Spinal cord (tissue), 10 donors: Measurements from ENCODE around the gene RPUSD1. TPM values are rescaled to one million over a fixed set of nuclear protein-coding genes. Genes with fewer than 3 reads are reported as not detected.
"Not testable (repeated sequence)": the region's sequence is repeated elsewhere in the genome, so short reads cannot be mapped to it uniquely, and the experiment has no call there.

Source experiments
- DNase-seq, 6 donors: peaks; one replicate each; pipeline versions ENCODE4 v3.0.0 to v3.0.0-alpha.2; 2013 to 2015; ENCODE audit warnings: low spot score in 6 of 6, low read depth in 4 of 6
- H3K27ac ChIP-seq: one replicate; pipeline ENCODE4 v1.5.1; 2013; ENCODE audit warnings: low read depth, low read length, control low read depth
- H3K27me3 ChIP-seq: one replicate; pipeline ENCODE4 v1.6.1; 2013; ENCODE audit warnings: low read length; ENCODE audit not compliant: control insufficient read depth, insufficient read depth
- H3K36me3 ChIP-seq: one replicate; pipeline ENCODE4 v1.6.1; 2013; ENCODE audit warnings: low read length; ENCODE audit not compliant: control insufficient read depth, insufficient read depth
- H3K4me1 ChIP-seq: one replicate; pipeline ENCODE4 v1.6.1; 2013; ENCODE audit warnings: low read length; ENCODE audit not compliant: control insufficient read depth, insufficient read depth
- H3K4me3 ChIP-seq: one replicate; pipeline ENCODE4 v1.5.1; 2013; ENCODE audit warnings: low read depth, low read length, control low read depth
- H3K9me3 ChIP-seq: one replicate; pipeline ENCODE4 v1.6.1; 2013; ENCODE audit warnings: low read length; ENCODE audit not compliant: control insufficient read depth, insufficient read depth
- WGBS: methylation state at CpG from one replicate; pipeline ENCODE4 v1.1.5; 2013; ENCODE audit warnings: missing lambda C conversion rate; ENCODE audit not compliant: insufficient coverage; 5-methylcytosine and 5-hydroxymethylcytosine counted together
- polyA plus RNA-seq, 2 donors: library from polyadenylated mRNA; unstranded; fragments of 120-200 nt; gene quantifications; one replicate each; pipeline ENCODE4 v1.2.1, GENCODE V29; 2013; ENCODE audit not compliant: insufficient read length in 2 of 2
- total RNA-seq, 2 donors: library from RNA; depleted of rRNA in 1 of 2; stranded (reverse); fragments of 120-200 nt in 1 of 2; fragments of >200 nt in 1 of 2; gene quantifications; one replicate each; pipeline versions ENCODE4 v1.2.3 to v1.2.4, GENCODE V29; 2013 to 2014
- donor health status: healthy.

RPUSD1 gene
- total and polyA plus RNA-seq, 4 donors: 9.3 to 23.9 (median 18.6) TPM

GRCh38 chr16:756428-756827 lies 31.8 kb downstream of the RPUSD1 start:
- DNase-seq: no peak
- WGBS: 90% methylated on average over 2 of the region's 5 CpGs

GRCh38 chr16:754656-755055 lies 33.5 kb downstream of the RPUSD1 start:
- no peak for DNase-seq
- Histone ChIP-seq H3K27me3 (peaks cover 9% of the 10 kb centered on the region), H3K27ac (no peak overlapping the region), H3K9me3 (no peaks in the 10 kb centered on the region), H3K36me3 (no peaks in the 10 kb centered on the region), H3K4me1 (peaks cover 5% of the 10 kb centered on the region), H3K4me3 (no peak overlapping the region)
- 82% methylated on average over 6 of the region's 11 CpGs for WGBS

More at GRCh38 chr16:756428-756827, 31.8 kb downstream of the RPUSD1 start:
- H3K27ac ChIP-seq: no peak overlapping the region
- H3K9me3 ChIP-seq: no peaks in the 10 kb centered on the region
- no peak overlapping the region for H3K4me3 ChIP-seq
- H3K27me3 ChIP-seq: peaks cover 7% of the 10 kb centered on the region
- no peaks in the 10 kb centered on the region for H3K36me3 ChIP-seq
- peaks cover 5% of the 10 kb centered on the region for H3K4me1 ChIP-seq

DNA sequence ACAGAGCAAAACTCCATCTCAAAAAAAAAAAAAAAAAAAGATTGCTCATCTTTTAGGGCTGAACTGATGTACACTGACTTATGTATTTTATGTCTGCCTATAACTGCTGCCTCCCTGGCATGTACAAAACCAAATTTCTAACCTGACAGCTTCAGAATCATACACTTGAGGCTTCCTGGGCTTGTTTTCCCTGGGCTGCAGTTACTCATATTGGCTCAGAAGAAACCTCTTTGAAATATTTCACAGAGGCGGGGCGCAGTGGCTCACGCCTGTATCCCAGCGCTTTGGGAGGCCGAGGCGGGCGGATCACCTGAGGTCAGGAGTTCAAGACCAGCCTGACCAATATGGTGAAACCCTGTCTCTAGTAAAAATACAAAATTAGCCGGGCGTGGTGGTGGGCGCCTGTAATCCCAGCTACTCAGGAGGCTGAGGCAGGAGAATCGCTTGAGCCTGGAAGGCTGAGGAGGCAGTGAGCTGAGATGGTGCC lies 34.0 kb downstream of the RPUSD1 start:
- H3K27ac ChIP-seq: not testable (repeated sequence)

GRCh38 chr16:752007-752312 lies 36.2 kb downstream of the RPUSD1 start:
- peaks cover 9% of the 10 kb centered on the region for H3K27me3 ChIP-seq
- no peaks in the 10 kb centered on the region for H3K9me3 ChIP-seq
- no peak overlapping the region for H3K27ac ChIP-seq
- no peaks in the 10 kb centered on the region for H3K36me3 ChIP-seq
- H3K4me3 ChIP-seq: no peak overlapping the region
- peaks cover 5% of the 10 kb centered on the region for H3K4me1 ChIP-seq
- WGBS: 6% methylated on average over 4 of the region's 10 CpGs
- DNase-seq: no peak

More for the DNA sequence above, 34.0 kb downstream of the RPUSD1 start:
- not testable (repeated sequence) for H3K9me3 ChIP-seq, DNase-seq, H3K27me3 ChIP-seq, H3K4me3 ChIP-seq, H3K36me3 ChIP-seq, H3K4me1 ChIP-seq
- WGBS: 99% methylated on average over 9 of the region's 11 CpGs

DNA sequence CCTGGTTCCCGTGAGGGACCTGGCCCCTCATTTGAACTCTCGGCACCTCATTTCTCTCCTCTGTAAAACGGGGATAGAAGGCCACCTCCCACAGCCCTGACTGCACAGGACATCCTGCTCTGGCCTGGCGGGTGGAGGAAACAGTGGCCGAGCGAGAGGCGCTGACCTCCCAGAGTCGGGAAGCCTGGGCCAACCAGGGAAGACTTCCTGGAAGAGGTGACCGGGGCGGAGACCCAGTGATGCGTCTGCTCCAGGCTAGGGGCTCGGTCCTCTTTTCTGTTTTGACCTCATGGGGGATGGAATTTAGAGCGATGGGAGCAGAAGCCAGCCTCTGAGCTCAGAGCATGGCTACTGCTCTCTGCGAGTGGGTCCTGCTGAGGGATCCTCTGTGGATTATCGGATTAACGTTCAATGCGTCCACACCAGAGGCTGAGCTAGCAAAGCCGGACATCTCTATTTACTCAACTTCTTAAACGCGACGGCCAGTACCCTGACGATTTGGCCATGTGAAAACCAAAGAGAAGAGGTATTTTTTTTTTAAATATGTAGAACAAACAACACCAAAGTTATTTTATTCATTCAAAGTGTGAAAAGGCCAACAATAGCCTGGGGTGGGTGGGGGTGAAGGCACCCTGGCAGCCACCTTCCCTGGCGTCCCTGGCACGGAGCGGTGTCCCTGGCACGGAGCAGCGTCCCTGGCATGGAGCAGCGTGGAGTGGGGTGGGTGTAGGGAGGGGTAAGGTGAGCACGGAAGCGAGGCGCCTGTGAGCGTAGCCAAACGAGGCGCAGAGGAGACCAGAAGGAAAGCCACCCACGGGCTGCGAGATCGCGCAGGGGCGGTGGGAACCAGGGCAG lies 36.8 kb downstream of the RPUSD1 start:
- WGBS: 54% methylated on average over 33 of the region's 39 CpGs
- peaks cover 5% of the 10 kb centered on the region for H3K4me1 ChIP-seq
- no peak overlapping the region for H3K27ac ChIP-seq

GRCh38 chr16:750485-750884 lies 37.7 kb downstream of the RPUSD1 start:
- DNase-seq: no peak
- Histone ChIP-seq H3K36me3 (no peaks in the 10 kb centered on the region), H3K4me3 (no peak overlapping the region), H3K9me3 (no peaks in the 10 kb centered on the region), H3K4me1 (peaks cover 5% of the 10 kb centered on the region), H3K27me3 (peaks cover 9% of the 10 kb centered on the region), H3K27ac (no peak overlapping the region)
- 53% methylated on average over 9 of the region's 9 CpGs for WGBS

More for the DNA sequence above, 36.8 kb downstream of the RPUSD1 start:
- H3K9me3 ChIP-seq: no peaks in the 10 kb centered on the region
- no peak for DNase-seq
- H3K27me3 ChIP-seq: peaks cover 9% of the 10 kb centered on the region
- no peaks in the 10 kb centered on the region for H3K36me3 ChIP-seq
- H3K4me3 ChIP-seq: no peak overlapping the region

DNA sequence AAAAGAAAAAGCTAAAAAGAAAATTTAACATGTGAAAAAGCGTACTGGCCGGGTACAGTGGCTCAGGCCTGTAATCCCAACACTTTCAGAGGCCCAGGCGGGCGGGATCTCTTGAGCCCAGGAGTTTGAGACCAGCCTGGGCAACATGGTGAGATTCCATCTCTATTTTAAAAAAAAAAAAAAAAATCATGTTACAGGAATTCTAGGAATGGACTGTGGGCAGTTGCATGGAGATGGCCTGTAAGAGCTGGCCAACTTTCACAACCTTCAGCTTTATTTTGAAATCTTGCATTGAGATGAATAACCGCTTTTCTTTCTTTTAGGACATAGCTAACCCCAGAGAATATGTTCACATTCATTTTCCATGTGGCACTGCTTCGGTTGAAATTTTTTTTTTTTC lies 39.2 kb downstream of the RPUSD1 start:
- WGBS: 100% methylated on average over 1 of the region's 6 CpGs
- no peak overlapping the region for H3K4me3 ChIP-seq
- H3K4me1 ChIP-seq: peaks cover 5% of the 10 kb centered on the region
- no peaks in the 10 kb centered on the region for H3K9me3 ChIP-seq
- peaks cover 9% of the 10 kb centered on the region for H3K27me3 ChIP-seq
- DNase-seq: no peak
- H3K27ac ChIP-seq: no peak overlapping the region
- H3K36me3 ChIP-seq: no peaks in the 10 kb centered on the region

DNA sequence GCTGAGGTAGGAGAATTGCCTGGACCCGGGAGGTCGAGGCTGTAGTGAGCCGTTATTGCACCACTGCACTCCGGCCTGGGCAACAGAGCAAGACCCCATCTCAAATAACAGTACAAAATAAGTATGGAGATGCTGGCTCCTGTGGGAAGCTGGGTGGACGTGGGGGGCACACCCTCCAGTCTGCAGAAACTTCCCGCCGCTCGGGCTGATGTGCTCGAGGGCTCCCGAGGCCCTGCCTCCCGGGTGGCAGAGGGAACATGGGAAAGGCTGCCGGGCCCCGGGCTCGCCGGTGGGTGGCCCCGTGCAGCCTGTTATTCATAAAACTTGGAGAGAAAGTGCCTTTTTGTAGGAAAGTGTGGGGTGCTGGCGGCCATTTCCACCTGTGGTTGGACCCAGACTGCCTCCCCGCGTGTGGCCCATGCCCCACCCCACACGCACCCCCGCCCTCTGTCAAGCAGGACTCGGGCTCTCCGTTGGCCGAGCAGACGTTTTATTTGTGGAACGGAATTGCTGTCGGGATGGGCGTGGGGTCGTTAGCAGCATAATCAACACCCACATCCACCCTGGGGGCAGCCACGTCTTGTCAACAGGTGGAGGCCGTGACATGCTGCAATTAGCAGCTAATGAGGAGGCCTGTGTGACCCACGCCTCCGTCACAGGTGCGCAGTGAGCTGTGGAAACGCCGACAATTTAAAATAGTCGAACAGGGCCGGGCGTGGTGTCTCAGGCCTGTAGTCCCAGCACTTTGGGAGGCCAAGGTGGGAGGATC lies 40.0 kb downstream of the RPUSD1 start:
- Histone ChIP-seq H3K9me3 (no peaks in the 10 kb centered on the region), H3K27me3 (peaks cover 9% of the 10 kb centered on the region), H3K36me3 (no peaks in the 10 kb centered on the region), H3K27ac (no peak overlapping the region), H3K4me1 (peaks cover 5% of the 10 kb centered on the region), H3K4me3 (no peak overlapping the region)
- 78% methylated on average over 33 of the region's 39 CpGs for WGBS
- no peak for DNase-seq

- no peaks in the 10 kb centered on the region for H3K36me3 ChIP-seq
- no peak overlapping the region for H3K4me3 ChIP-seq
- peaks cover 4% of the 10 kb centered on the region for H3K27me3 ChIP-seq
- H3K27ac ChIP-seq: no peak overlapping the region
- WGBS: 80% methylated on average over 8 of the region's 13 CpGs
- H3K4me1 ChIP-seq: peaks cover 3% of the 10 kb centered on the region
- H3K9me3 ChIP-seq: no peaks in the 10 kb centered on the region
- no peak for DNase-seq
Observed at GRCh38 chr16:746637-747036, 41.5 kb downstream of the RPUSD1 start.
